HG03066 (cell line): ENCODE data around the gene KRTAP10-3.
"Not testable (repeated sequence)": the region's sequence is repeated elsewhere in the genome, so short reads cannot be mapped to it uniquely, and the experiment has no call there.

Source experiments
- ATAC-seq: cut with Tn5 transposase; IDR thresholded peaks from one replicate; pipeline ENCODE4 v1.9.1; 2021; ENCODE audit warnings: low read depth; ENCODE audit not compliant: unreplicated experiment

The KRTAP10-3 gene

DNA sequence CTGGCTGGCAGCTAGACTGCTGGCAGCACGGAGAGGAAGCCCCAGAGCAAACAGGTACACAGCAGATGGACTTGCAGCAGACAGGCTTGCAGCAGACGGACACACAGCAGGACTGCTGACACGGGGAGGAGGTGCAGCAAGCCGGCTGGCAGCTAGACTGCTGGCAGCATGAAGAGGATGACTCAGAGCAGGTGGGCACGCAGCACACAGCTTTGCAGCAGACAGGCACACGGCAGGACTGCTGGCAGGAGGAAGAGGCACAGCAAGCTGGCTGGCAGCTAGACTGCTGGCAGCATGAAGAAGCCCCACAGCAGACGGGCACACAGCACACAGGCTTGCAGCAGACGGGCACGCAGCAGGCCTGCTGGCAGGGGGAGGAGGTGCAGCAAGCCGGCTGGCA, 7.8 kb downstream of the KRTAP10-3 start:
- no peak for ATAC-seq

DNA sequence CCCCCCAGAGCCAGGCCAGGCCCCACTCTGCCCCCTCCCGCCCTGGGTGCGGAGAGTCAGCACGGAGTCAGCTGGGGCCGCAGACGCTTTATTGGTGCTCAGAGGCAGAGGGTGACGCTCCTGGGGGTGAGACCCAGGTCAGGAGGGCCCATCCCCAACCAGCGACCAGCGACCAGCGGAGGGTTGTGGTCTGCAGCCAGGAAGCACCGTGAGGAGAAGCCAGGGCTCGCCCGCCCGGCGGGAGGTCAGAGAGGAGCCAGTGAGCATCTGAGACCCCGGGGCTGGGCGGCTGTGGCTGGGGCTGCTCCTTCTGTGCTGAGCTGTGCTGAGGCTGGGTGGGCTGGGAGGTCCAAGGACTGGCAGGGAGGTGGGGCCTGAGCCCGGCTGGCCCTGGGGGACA, 8.3 kb downstream of the KRTAP10-3 start:
- ATAC-seq: not testable (repeated sequence)

DNA sequence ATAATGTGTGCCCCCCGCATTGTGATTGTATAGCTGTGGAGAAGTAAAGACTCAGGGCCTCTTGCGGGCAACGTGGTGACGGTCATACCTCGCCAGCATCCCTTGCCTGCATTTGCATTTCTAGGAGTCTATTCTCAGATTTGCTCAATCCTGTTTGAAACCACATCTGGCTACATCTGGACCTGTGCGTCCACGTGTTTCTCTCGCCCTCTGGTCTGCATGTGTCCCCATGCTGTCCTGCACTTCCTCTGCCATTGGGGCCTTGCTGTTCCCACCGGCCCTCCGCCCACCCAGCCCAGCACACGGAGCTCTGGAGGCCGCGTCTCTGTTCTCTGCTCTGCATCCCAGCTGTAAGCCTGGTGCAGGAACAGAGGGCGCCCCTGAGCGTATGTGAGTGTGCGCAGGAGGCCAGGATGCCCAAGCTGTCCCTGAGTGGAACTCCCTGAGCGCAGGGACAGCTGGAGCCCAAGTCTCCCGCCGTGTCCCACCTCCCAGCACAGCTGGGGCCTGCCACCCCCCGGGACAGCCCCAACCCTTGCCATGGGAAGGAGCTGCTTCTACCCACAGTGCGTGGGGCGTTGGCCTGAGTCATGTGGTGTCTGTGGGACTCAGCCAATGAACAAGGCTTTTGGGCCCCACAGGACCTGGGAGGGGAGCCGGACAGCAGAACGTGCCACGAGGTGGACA, 8.9 kb downstream of the KRTAP10-3 start:
- ATAC-seq: no peak

DNA sequence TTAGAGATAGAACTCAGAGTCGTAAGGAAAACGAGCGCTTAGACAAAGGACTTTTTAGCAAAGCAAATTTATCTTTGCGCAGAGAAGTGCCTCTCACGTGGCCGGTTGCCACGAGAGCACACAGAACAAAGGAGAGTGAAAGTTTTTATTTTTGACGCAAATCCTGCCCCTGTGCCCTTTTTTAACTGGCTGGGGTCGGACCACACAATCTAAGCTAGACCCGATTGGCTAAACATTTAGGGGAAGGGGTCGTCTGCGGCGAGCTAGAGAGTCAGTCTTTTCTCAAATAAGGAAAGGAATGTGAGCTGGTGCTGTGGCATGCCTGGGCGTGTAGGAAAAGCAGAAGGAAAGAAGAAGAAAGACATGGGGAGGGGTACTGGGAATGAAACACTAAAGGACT, 9.7 kb downstream of the KRTAP10-3 start:
- no peak for ATAC-seq

DNA sequence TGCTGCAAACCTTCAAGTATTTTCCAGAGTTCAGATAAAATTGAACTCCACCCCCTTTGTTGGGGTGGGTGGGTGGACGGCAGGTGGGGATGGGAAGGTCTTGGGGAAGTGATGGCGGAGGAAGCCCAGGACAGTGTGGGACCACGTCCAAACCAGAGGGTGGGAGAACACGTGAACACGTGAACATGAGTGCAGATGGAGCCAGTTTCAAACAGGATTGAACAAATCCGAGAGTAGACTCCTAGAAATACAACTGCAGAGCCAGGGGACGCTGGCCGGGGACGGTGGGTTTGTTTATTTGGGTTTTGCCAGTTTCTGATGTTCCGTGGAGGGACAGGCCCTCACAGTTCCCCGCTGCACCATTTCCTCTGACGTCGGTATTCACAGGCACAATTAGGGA, 10.2 kb downstream of the KRTAP10-3 start:
- ATAC-seq: no peak

DNA sequence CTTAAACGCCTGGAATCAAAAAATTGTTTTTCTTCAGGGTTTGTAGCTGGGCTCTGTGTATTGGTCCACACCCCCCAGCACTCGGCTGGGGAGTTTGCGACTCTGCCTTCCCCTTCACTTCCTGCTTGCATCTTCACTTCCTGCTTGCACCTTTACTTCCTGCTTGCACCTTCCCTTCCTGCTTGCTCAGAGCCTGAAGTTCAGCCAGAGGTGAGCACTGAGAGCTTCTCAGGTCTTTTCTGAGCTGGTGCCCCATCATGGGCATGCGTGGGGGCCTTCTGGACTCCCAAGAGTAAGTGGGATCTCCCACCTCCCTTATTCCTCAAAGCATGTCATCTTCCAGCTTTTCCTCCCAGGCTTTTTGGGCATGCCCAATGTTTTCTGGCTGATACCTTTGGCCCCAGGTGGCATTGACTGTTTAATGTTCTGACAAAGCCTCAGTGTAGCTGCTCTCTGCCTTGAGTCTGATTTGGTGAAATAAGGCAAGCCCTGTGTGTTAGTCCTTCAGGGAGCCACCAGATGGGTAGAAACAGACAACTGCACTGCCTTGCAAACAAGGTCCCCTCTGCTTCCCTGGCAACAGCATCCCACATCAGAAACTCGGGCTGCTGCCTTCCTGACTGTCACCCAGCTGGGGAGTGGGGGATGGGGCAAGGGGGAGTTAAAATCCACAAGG, 10.8 kb downstream of the KRTAP10-3 start:
- ATAC-seq: no peak

DNA sequence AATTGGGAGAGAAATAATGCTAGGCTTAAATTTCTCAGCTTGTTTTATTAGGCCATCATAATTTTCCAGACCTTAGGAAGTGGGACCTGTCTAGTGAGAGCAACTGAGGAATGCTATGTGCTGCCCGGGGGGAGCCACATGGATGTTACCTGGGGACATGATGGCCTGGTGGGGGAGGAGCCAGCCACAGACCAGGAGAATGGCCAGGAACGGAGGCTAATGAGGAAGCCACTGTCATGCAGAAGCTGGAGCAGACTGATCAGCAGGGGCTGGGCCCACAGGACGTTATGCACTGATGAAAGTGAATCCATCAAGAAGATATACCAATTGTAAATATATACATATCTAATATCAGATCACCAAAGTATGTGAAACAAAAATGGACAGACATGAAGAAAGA, 14.0 kb downstream of the KRTAP10-3 start:
- ATAC-seq: no peak

DNA sequence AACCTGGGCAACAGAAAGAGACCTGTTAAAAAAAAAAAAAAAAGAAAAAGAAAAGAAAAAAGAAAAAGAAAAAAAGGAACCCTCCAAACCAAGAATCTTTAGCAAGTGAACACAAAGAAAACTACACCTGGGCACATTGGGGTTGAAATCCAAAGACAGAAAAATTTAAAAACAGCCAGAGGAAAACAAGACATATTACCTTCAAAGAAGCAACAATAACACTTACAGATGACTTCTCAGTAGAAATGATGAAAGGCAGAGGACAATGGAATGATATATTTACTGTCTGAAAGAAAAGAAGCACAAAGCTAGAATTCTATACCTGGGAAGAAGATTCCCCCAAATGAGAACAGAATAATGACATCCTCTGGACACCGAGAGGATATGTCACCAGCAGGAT, 15.9 kb downstream of the KRTAP10-3 start:
- ATAC-seq: no peak

DNA sequence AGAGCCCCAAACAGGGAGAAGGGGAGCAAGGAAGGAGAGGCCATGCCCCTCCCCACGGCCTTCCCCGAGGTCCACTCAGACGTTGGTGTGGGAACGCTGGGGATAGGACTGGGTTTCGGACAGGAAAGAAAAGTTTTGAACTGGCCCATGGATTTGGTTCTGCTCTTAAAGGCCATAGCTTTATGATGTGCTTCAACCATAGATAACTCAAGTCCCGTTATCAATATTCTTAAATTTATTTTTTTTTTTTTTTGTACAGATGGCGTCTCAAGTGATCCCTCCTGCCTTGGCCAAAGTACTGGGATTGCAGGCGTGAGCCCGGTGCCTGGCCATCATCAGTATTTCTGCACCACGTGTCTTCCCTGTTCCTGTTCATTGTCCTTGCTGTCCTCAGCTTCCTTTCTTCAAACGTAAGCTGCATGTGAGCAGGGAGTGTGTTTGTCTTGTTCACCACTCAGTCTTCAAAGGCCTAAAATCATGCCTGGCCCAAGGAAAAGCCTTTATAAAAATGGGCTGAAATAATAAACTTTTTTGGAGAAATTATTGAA, 17.8 kb downstream of the KRTAP10-3 start:
- ATAC-seq: no peak

DNA sequence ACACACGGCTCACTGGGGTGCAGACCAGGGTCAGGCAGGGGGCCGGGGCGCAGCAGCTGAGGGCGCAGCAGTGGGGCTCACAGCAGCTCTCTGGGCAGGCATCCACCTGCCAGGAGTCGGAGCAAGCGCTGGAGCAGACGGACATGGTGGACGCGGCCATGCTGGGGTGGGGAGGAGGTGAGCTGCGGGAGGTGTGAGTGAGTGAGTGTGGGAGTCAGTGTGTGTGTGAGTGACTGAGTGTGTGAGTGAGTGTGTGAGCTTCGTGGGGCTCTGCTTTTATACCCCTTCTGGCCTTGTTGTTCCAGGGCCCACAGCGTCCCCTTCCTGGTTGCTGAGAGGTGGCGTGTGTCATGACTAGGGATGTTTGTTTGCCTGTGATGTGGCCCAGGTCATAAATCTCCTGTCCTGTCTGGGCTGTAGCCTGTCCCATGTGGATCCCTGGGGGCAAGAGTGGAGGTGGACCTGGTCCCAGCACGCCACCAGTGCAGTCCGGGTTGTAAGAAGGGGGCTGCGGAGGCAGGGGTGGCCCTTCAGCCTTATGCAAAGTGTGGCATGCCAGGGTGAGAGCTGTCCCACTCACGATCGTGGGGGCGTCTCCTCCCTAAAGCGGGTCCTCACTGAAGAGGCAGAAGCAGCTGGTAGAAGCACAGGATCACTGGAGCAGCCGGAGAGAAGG, 18.5 kb downstream of the KRTAP10-3 start, which contains the start of gene KRTAP10-1:
KRTAP10-1 (minus strand) TSS at position 205 of the 676 bp plus-strand sequence; CDS start at position 160, 45 bp downstream.
- ATAC-seq: no peak

DNA sequence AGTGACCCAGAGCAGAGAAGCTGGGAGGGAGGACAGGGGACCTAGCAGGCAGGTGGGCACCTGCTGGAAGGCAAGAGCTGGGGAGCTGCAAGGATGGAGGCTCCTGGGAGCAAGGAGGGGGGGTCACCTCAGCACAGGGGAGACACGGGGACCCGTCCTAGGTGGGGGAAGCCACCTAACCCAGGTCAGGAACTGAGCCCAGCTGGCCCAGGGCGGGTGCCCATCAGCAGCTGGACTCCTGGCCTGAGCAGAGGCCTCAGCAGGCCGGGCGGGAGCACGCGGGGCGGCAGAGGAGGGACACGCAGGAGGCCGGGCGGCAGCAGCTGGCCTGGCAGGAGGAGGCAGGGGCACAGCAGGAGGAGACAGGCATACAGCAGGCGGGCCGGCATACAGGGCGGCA, 19.5 kb downstream of the KRTAP10-3 start:
- no peak for ATAC-seq

DNA sequence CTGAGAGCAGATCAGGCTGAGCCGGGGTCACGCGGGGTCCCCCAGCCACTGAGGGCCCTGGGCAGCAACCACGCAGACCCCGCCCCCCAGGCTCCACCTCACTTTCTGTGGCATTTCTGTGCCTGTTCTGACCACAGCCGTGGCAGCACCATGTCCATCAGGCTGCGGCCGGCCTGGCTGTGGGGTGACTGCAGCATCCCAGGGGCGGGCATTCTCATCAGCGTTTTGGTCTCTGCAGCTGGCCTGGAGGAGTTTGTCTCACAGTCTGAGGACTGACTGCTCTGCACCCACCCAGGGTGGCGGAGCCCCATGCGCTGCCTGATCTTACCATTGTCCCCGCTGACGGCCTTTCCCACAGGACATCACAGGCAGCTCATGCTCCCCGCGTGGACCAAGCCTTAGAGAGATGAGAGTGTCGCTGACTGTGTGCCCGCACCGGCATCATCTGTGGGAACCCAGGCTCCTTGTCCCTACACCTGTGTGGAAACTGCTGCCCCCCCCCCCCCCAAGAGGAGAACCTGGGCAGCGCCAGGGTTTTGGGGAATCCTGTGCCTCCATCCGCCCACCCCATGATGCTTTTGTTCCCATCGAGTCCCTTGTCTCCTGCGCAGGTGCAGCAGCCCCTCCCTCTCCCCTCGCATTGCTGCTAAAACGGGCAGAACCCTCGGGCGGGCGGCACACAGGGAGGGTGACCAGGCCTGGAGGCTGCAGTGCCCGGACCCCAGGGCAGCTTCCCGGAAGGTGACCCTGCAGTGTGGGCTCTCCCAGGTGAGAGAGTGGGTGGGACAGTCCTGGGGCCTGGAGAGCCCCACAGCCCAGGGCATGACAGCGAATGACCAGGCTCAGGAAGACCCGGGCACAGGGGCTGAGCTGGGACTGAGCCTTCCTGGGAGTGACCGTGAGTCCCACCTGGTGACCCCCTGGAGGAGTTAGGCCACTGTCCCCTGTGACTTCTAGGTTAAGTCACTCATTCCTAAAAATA, 20.4 kb downstream of the KRTAP10-3 start:
- no peak for ATAC-seq

DNA sequence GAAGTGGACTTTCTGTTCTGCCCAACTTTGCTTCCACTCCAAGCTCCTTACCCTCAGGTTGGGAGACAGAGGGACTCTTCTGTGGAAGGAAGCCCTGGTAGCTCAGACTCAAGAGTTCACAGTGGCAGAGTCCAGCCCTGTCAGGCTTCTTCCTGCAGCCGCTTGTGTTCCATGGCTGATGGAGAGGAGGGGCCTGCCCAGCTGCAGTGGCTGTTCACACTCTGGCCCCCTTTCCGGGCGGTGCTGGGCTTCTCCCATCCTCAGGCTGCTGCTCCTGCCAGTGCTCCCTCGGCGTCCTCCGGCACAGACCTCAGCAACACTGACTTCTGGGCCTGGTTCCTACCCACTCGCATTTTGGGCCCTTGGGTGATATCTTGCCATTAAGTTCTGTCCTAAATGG, 22.6 kb downstream of the KRTAP10-3 start:
- no peak for ATAC-seq

DNA sequence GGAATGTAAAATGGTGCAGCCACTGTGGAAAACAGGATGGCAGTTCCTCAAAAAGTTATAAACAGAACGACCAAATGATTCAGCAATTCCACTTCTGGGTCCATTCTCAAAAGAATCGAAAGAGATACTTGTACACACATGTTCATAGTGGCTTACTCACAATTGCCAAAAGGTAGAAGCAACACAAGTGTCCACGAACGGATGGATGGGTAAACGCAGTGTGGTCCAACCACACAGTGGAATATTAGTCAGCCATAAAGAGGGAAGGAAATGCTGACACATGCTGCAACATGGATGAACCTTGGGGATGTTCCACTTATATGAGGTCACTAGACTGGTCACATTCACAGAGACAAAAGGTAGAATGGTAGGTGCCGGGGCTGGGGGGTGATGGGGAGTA, 23.9 kb downstream of the KRTAP10-3 start:
- no peak for ATAC-seq

DNA sequence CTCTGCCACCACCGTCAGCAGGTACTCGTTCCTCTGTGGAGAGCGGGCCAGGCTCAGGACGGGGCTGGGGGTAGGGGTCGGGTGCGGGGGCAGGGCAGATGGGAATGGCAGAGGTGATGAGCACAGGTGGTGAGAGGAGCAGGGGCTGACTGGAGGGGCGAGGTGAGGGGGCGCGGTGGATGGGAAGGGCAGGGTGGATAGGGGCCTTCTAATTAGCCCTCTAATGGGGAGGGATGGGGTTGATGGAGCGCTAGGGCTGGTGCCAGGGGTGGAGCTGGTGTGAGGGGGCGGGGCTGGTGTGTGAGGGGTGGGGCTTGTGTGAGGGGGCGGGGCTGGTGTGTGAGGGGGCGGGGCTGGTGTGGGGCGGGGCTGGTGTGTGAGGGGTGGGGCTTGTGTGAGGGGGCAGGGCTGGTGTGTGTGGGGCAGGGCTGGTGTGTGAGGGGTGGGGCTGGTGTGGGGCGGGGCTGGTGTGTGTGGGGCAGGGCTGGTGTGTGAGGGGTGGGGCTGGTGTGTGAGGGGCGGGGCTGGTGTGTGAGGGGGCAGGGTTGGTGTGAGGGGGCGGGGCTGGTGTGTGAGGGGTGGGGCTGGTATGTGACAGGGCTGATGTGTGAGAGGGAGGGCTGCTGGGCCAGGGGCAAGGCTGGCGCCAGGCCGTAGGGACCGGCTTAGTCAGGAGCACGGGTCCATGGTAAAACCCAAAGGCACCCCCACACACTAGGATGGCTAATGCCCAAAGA, 24.5 kb downstream of the KRTAP10-3 start:
- no peak for ATAC-seq

DNA sequence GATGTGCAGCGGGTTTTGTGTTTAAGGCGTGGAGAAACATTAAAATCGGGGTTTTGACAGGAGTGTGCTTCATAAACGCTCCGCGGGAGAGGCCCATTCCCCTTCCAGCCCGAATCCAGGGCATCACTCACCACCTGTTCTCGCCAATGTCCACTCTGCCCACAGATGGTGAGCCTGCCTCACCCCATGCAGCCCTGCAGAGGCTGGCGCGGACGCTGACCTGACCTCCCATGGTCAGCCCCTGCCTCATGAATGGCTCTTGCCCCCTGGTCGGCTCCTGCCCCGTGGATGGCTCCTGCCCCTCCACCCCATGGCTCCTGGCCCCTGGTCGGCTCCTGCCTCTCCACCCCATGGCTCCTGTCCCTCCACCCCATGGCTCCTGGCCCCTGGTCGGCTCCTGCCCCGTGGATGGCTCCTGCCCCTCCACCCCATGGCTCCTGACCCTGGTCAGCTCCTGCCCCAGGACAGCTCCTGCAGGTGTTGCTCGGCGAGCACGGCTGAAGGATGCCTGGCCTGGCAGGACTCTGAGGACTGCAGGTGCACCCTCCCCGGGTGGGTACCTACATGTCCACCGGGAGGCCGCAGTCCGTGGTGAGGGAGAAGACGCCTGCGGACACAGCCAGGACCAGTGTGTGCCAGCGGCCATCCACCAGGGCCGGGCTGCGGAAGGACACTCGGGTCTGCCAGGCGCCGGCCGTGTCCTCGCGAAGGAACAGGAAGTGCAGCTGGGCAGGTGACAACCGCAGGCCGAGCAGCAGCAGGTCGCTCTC, 25.3 kb downstream of the KRTAP10-3 start:
- no peak for ATAC-seq

DNA sequence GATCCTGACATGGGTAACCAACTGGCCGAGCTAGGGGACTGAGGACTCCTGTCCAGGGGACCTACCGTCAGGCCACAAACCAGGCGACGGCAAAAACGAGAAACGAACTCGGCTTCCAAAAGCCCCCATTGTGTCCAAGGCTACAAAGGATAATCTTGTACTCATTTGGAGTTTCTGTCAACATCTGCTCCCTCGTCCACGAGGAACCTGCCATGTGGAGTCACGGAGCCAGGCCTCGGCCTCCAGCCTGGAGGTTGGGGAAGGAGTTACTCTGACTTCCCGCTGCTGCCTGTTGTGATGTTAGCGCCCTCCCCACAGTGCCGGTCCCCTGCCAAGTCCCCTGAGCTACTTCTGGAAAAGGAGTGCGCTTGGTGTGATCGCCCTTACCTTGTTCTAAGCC, 25.9 kb downstream of the KRTAP10-3 start:
- no peak for ATAC-seq

DNA sequence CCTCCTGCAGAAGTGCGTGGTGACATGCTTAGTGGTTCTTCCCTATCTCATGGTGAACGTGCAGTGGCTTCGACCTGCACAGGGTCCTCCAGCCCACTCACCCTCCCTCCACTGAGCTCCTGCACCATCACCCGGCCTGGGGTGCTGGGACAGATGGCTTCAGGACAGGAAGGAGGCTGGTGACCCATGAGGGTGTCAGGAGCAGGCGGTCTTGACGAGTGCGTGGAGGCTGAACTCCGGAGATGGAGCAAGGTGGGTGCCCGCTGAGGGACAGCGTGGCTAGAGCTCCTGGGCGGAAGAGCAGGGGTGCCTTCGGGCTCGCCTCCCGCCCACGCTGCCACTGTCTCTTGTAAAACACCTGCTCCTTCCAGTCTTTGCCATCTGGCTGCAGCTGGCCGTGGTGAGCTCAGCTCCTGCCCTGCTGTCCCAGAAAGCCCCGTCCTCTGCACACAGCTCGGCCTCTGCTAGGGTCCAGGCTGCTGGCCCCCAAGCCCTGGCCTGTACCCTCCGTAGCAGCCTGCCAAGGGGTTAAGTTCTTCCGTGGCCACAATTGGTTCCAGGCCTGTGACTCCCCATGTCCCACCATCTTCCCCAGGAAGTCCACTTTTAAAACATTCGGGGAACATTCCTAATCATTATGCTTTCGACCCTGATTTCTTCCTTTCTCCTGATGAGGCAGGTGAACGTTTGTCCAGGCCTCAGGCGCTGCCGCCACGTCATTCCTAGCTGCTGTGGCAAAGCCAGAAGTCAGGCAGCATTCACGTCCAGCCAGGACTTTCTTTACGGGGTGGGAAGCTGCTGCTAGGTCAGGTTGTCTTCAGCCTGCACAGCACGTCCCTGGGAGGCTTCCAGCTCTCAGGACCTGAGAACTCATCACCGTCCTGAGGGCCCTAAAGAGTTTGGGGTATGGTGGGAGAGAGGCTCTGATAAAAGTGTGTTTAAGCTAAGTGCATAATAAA, 26.7 kb downstream of the KRTAP10-3 start:
- no peak for ATAC-seq
